KMS-11 (cell line): ENCODE results near the gene BAZ1B.

Experiments used
- H2AFZ ChIP-seq: fragments of 200-600 bp; sonication (generic); 2 replicates; pipeline ENCODE4 v1.6.1; 2016; ENCODE audit warnings: antibody characterized with exemption, mixed run types, low read depth
- H3K27ac ChIP-seq: fragments of 200-600 bp; sonication (generic); 2 replicates; pipeline ENCODE4 v1.6.1; 2016; ENCODE audit warnings: mild to moderate bottlenecking, mixed run types
- H3K27me3 ChIP-seq: fragments of 200-600 bp; sonication (generic); 2 replicates; pipeline ENCODE4 v1.6.1; 2017; ENCODE audit warnings: mild to moderate bottlenecking, low read depth, mixed run types, moderate library complexity; ENCODE audit not compliant: insufficient read depth
- H3K36me3 ChIP-seq: fragments of 200-600 bp; sonication (generic); 2 replicates; pipeline ENCODE4 v1.6.1; 2017; ENCODE audit warnings: mild to moderate bottlenecking, mixed run types; ENCODE audit not compliant: insufficient read depth
- H3K4me1 ChIP-seq: fragments of 200-600 bp; sonication (generic); 2 replicates; pipeline ENCODE4 v1.6.1; 2016; ENCODE audit warnings: mild to moderate bottlenecking, low read depth, mixed run types; ENCODE audit not compliant: poor library complexity, severe bottlenecking
- H3K4me2 ChIP-seq: fragments of 200-600 bp; sonication (generic); 2 replicates; pipeline ENCODE4 v1.7.0; 2016; ENCODE audit warnings: mild to moderate bottlenecking, mixed run types
- H3K4me3 ChIP-seq: fragments of 200-600 bp; sonication (generic); IDR thresholded peaks from 2 replicates; pipeline ENCODE4 v1.6.1; 2017; ENCODE audit warnings: low read depth, low read length, mixed read lengths; ENCODE audit not compliant: insufficient read depth
- H3K79me2 ChIP-seq: fragments of 200-600 bp; sonication (generic); 2 replicates; pipeline ENCODE4 v1.6.1; 2016; ENCODE audit warnings: low read depth, mixed run types; ENCODE audit not compliant: insufficient read depth
- H3K9ac ChIP-seq: fragments of 200-600 bp; sonication (generic); 2 replicates; pipeline ENCODE4 v1.6.1; 2016; ENCODE audit warnings: mild to moderate bottlenecking, mixed run types
- H4K20me1 ChIP-seq: fragments of 200-600 bp; sonication (generic); 2 replicates; pipeline ENCODE4 v1.6.1; 2016; ENCODE audit warnings: mild to moderate bottlenecking, mixed run types; ENCODE audit not compliant: insufficient read depth
- CTCF ChIP-seq: fragments of 200-600 bp; sonication (generic); conservative IDR thresholded peaks from 2 replicates; pipeline ENCODE4 v1.6.1; 2017; ENCODE audit warnings: low read depth, mild to moderate bottlenecking, antibody characterized with exemption, low read length, moderate library complexity, mixed read lengths

The BAZ1B gene

DNA sequence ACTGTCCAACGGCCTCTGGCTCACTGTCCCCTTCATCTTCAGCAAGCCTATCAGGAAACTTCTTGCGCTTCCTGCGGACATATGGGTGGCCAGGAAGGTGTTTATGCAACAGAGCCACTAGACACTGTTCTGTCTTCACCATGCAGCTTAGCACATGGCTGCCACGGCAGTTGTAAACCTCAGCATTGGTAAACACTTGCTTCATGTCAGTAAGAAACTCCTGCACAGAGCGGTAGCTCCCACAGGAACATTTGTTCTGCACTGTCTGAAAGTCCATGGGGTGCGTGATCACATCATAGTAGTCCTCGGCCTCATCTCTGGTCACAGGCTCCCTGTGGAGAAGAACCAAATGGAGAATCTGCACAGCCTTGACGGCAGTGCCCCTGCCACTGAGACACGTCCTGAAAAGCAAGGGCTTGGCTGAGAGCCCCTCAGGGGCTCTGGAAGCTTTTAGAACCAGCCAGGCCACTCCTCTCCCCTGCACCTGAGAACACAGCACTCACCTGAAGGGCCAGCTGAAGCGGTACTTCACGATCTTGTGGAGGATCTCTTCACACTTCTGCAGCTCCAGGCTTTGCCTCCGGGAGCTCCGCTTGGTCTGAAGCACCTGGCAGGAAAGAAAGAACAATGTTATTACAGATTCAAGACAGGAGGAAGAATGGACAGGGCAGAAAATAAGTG lies 79.7 kb downstream of the BAZ1B start:
- H3K9ac ChIP-seq = no peak overlapping the region
- H3K27ac ChIP-seq = no peak overlapping the region
- H3K4me2 ChIP-seq = no peak overlapping the region
- H2AFZ ChIP-seq = no peak overlapping the region
- no peak for TF ChIP-seq CTCF
- H4K20me1 ChIP-seq = 0 out of 2 replicates have a peak, but pooled peaks cover 6% of the 10 kb centered on the region
- H3K27me3 ChIP-seq = no peaks in the 10 kb centered on the region
- no peak overlapping the region for H3K4me3 ChIP-seq
- no peaks in the 10 kb centered on the region for H3K79me2 ChIP-seq
- H3K4me1 ChIP-seq = no peaks in the 10 kb centered on the region
- H3K36me3 ChIP-seq = peaks cover 24% of the 10 kb centered on the region; the same call in 1 of the 2 replicates

- Histone ChIP-seq H3K36me3 (peaks cover 12% of the 10 kb centered on the region; the same call in 1 of the 2 replicates), H3K27ac (no peak overlapping the region), H2AFZ (no peak overlapping the region), H3K4me3 (no peak overlapping the region), H3K9ac (no peak overlapping the region), H3K27me3 (no peaks in the 10 kb centered on the region), H4K20me1 (no peaks in the 10 kb centered on the region), H3K79me2 (no peaks in the 10 kb centered on the region), H3K4me2 (no peak overlapping the region), H3K4me1 (no peaks in the 10 kb centered on the region)
- no peak for TF ChIP-seq CTCF
Measured at GRCh38 chr7:73439410-73439704, 82.7 kb downstream of the BAZ1B start.

GRCh38 chr7:73438547-73439409 lies 83.3 kb downstream of the BAZ1B start:
- H3K4me1 ChIP-seq = no peaks in the 10 kb centered on the region
- H3K9ac ChIP-seq = no peak overlapping the region
- no peaks in the 10 kb centered on the region for H3K79me2 ChIP-seq
- H3K27ac ChIP-seq = no peak overlapping the region
- no peak overlapping the region for H3K4me3 ChIP-seq
- peaks cover 12% of the 10 kb centered on the region; the same call in 1 of the 2 replicates for H3K36me3 ChIP-seq
- no peak for TF ChIP-seq CTCF
- H4K20me1 ChIP-seq = no peaks in the 10 kb centered on the region
- no peak overlapping the region for H3K4me2 ChIP-seq
- H2AFZ ChIP-seq = no peak overlapping the region
- no peaks in the 10 kb centered on the region for H3K27me3 ChIP-seq

DNA sequence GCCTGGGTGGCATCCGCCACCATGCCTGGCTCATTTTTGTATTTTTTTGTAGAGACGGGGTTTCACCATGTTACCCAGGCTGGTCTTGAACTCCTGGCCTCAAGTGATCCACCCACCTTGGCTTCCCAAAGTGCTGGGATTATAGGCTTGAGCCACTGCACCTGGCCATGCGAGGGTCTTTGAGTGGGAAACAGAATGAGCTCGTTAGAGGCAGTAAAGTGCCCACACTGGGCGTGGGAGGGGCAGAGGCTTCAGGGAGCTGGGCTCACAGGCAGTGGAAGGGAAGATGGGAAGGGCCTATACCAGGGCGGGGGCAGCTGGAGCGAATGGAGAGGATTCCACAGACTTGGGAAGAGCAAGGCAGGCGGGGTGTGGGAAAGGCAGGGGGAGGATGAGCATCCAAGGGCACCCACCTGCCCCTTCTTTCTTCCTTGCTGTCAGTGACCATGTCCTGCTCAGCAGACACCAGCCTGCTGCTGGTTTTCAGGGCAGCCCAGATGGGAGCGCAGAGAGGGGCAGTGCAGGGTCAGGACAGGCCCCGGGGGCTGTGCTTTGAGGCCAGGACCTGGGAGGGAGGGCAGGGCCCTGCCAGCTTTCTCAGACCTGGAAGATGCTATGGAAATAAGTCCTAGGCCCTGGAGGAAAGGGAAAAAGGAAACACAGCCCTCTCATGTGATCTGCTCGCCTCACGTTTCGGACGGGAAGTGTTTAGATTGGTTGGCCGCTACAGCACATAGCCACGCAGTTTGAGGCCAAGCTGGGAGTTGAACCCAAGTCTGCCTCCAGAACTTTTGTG lies 84.3 kb downstream of the BAZ1B start:
- Histone ChIP-seq H3K4me1 (no peaks in the 10 kb centered on the region), H2AFZ (no peak overlapping the region), H3K36me3 (peaks cover 7% of the 10 kb centered on the region; the same call in 1 of the 2 replicates), H3K79me2 (no peaks in the 10 kb centered on the region), H3K27ac (no peak overlapping the region), H3K4me3 (no peak overlapping the region), H3K9ac (no peak overlapping the region), H4K20me1 (no peaks in the 10 kb centered on the region), H3K27me3 (no peaks in the 10 kb centered on the region), H3K4me2 (no peak overlapping the region)
- no peak for TF ChIP-seq CTCF
